ENCODE measurements around the gene RELL2.

GRCh38 chr5:141640051-141640415 lies 3.2 kb downstream of the RELL2 start:
- TF ChIP-seq PKNOX1 (IDR thresholded peaks at IDR 0.05) = no peak
- no peak for TF ChIP-seq FOXA1 (IDR thresholded peaks at IDR 0.05)
- no peak for TF ChIP-seq FOXM1 (IDR thresholded peaks at IDR 0.05; ENCODE audit: borderline replicate concordance)
- TF ChIP-seq SP1 (IDR thresholded peaks at IDR 0.05) = no peak
- TF ChIP-seq ELF4 (IDR thresholded peaks at IDR 0.05) = no peak
- no peak for TF ChIP-seq L3MBTL2 (conservative IDR thresholded peaks at IDR 0.05)
- TF ChIP-seq CTBP1 (IDR thresholded peaks at IDR 0.05; ENCODE audit: borderline replicate concordance) = no peak
- TF ChIP-seq SUZ12 (IDR thresholded peaks at IDR 0.05) = no peak
- no peak for TF ChIP-seq HDGF (IDR thresholded peaks at IDR 0.05; ENCODE audit: borderline replicate concordance)
- TF ChIP-seq FOXK2 (IDR thresholded peaks at IDR 0.05) = no peak
